Thyroid gland (tissue), 4 donors: ENCODE results near the gene FZD2. TPM values are rescaled to one million over a fixed set of nuclear protein-coding genes. Genes with fewer than 3 reads are reported as not detected.

Experiments used
- DNase-seq, 2 donors: peaks; one replicate each; pipeline ENCODE4 v3.0.0-alpha.2; 2019
- H3K27ac ChIP-seq, 3 donors: fragments of 200-600 bp; sonication (generic); 1 replicate in 2 of 3; 2 replicates in 1 of 3; pipeline ENCODE4 v1.5.1; 2016 to 2019; ENCODE audit warnings: mild to moderate bottlenecking in 1 of 3, moderate library complexity in 1 of 3
- H3K27me3 ChIP-seq: fragments of 200-600 bp; sonication (generic); one replicate; pipeline ENCODE4 v1.5.1; 2019
- H3K36me3 ChIP-seq, 2 donors: fragments of 200-600 bp; sonication (generic); one replicate each; pipeline ENCODE4 v1.5.1; 2016 to 2019
- H3K4me1 ChIP-seq, 2 donors: fragments of 200-600 bp; sonication (generic); one replicate each; pipeline ENCODE4 v1.5.1; 2017 to 2019
- H3K4me3 ChIP-seq, 3 donors: fragments of 200-600 bp; sonication (generic); replicated peaks in 1 of 3; 1 replicate in 2 of 3; 2 replicates in 1 of 3; pipeline ENCODE4 v1.5.1; 2016; ENCODE audit warnings: mild to moderate bottlenecking in 1 of 3
- H3K9me3 ChIP-seq: fragments of 200-600 bp; sonication (generic); one replicate; pipeline ENCODE4 v1.5.1; 2017
- CTCF ChIP-seq, 6 experiments: fragments of 200-600 bp in 3 of 6; fragments of 450-650 bp in 3 of 6; sonication (generic) in 3 of 6; IDR thresholded peaks; one replicate each; pipeline ENCODE4 v1.5.1; 2016 to 2019; ENCODE audit warnings: antibody characterized with exemption in 6 of 6, mild to moderate bottlenecking in 2 of 6, inconsistent platforms in 1 of 6, moderate library complexity in 1 of 6
- POLR2A ChIP-seq, 2 donors: fragments of 450-650 bp; IDR thresholded peaks; one replicate each; pipeline ENCODE4 v1.6.1; 2017; ENCODE audit warnings: antibody characterized with exemption in 2 of 2, mild to moderate bottlenecking in 2 of 2, moderate library complexity in 1 of 2
- WGBS, 2 donors: methylation state at CpG; one replicate each; pipeline ENCODE4 v1.1.5; 2017; 5-methylcytosine and 5-hydroxymethylcytosine counted together
- intact Hi-C: fragments of 100-400 bp; cut with DNase I; formaldehyde crosslinking; loops from one replicate; pipeline ENCODE4 v1.15.1; 2023
- total RNA-seq, 4 donors: library from RNA; depleted of rRNA; stranded (reverse); fragments of >200 nt; gene quantifications; one replicate each; pipeline ENCODE4 v1.2.3, GENCODE V29; 2016

FZD2 gene
- total RNA-seq, 4 donors from 2014 or later, result 1.8 to 7.1 (median 4.5) TPM

DNA sequence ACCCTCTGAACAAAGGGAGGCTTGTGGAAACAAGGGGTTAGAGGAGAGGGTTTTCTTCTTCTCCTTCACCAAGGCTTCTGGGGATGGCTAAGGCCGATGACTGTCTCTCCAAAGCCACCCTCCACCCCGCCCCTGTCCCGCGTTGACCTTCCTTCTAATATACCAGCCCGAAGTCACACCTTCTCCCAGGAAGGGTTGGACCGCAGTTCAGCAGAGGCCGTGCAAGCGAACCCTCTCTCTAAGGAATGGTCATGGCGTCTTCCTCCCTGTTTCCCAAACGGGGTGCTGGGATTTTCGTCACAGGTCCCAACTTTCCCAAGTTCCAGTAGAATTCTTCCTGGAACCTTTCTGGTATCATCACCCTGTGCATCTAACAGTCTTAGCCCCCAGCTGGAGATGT is 49.4 kb downstream of the FZD2 start:
- 95 to 96% methylated on average over 11 of the region's 11 CpGs for whole genome bisulfite sequencing, 2 donors
- intact Hi-C loops, result no loop called here

DNA sequence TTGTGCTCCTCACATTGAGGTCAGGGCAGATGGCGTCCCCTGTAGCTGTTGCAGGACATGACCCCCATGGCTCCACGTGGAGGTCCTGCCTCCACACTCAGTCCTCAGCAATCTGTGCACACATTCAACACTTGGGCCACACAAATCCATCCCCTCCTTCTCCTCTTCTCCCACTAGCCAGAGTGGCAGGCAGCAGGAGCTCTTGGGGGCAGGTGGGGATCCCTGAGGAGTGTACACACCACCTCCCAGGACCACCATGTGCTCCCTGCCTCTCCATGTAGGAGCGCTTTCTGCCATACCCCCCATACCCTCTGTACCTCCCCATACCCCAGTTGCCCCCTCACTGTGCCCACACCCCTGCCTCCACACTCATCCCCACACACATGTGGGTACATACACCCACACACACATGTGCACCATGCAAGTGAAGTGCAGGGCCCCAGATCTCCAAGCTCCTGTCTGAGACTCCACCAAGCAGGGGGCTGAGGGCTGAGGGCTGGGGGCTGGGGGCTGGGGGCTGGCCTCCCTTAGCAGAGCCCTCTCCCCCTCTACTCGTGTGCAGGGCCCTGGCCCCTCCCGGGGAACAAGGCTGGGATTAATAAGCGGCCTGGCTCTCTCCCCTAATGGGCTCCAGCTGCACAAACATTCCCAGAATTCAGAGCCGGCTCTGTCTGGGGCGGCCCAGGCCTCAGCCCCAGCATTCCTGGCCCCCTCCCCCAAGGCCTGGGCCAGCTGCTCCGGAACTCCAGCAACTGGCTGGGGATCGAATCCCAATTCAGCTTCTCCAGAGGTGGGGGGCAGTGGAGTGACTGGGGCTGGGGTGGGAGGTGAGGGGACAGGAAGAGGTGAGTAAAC is 50.8 kb downstream of the FZD2 start:
- 53 to 75% methylated on average over 8 of the region's 10 CpGs for WGBS, 2 donors
- Histone ChIP-seq H3K4me1 (no peaks in the 10 kb centered on the region), H3K27me3 (no peaks in the 10 kb centered on the region), H3K9me3 (no peaks in the 10 kb centered on the region), H3K36me3 (no peaks in the 10 kb centered on the region), H3K4me3 (no peak overlapping the region), H3K27ac (no peak overlapping the region)
- TF ChIP-seq POLR2A (IDR thresholded peaks at IDR 0.05) (no peak), CTCF (IDR thresholded peaks at IDR 0.05) (no peak)
- intact Hi-C loops, result no loop called here
- no peak for DNase-seq

More for the DNA sequence above, 49.4 kb downstream of the FZD2 start:
- Histone ChIP-seq H3K27ac (no peak overlapping the region), H3K9me3 (no peaks in the 10 kb centered on the region), H3K4me1 (no peaks in the 10 kb centered on the region), H3K36me3 (no peaks in the 10 kb centered on the region), H3K4me3 (no peak overlapping the region), H3K27me3 (no peaks in the 10 kb centered on the region)
- no peak for DNase-seq
- TF ChIP-seq POLR2A (IDR thresholded peaks at IDR 0.05), result no peak

DNA sequence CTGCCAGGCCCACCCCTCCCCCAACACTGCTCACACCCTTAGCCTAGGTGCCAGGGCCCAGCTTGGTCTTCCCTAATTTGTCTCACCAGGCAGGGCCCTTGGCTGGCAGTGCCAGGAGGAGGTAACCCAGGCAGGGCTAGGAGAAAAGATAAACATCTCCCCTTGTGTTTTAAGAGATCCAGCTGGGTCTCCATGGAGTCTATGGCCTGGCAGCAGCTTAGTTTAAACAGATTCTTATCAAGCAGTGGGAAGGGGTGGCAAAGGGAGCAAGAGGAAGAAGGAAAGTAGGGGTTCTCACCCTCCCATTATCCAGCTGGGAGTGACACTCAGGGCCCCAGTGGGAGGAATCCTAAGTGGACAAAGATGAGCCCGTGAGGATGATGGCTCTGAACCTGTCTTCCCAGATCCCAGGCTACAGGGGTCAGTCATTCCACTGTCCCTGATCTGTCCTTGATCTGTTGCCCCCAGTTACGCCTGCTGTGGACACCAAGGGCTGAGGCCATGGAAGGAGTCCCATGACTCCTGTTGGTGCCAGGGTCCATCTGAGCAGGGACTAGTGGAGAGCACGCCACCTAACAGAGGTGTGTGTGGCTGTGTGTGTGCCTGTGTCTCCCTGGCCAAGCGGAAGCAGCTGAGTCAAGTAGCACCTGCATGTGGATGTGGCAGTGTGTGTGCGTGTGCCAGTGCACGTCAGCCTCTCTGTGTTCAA is 51.6 kb downstream of the FZD2 start:
- Histone ChIP-seq H3K4me1 (no peaks in the 10 kb centered on the region), H3K9me3 (no peaks in the 10 kb centered on the region), H3K27ac (no peak overlapping the region), H3K4me3 (no peak overlapping the region), H3K27me3 (no peaks in the 10 kb centered on the region), H3K36me3 (no peaks in the 10 kb centered on the region)
- WGBS, 2 donors, result 88 to 96% methylated on average over 5 to 6 of the region's 6 CpGs
- intact Hi-C loops, result no loop called here
- no peak for DNase-seq
- TF ChIP-seq CTCF (IDR thresholded peaks at IDR 0.05), result no peak
- no peak for TF ChIP-seq POLR2A (IDR thresholded peaks at IDR 0.05)

- H3K4me1 ChIP-seq, result no peaks in the 10 kb centered on the region
- no peak overlapping the region for H3K27ac ChIP-seq
- TF ChIP-seq POLR2A (IDR thresholded peaks at IDR 0.05) (no peak), CTCF (IDR thresholded peaks at IDR 0.05) (no peak)
- WGBS, 2 donors, result 59 to 69% methylated on average over 4 of the region's 4 CpGs
- no peaks in the 10 kb centered on the region for H3K9me3 ChIP-seq
- no peaks in the 10 kb centered on the region for H3K36me3 ChIP-seq
- no peak for DNase-seq
- no peak overlapping the region for H3K4me3 ChIP-seq
- intact Hi-C loops, result no loop called here
- no peaks in the 10 kb centered on the region for H3K27me3 ChIP-seq
These were observed 53.0 kb downstream of the FZD2 start for GRCh38 chr17:44610331-44610730.

Other genes with a start within 250 kb of the FZD2 start
- gene RUNDC3A, start 248.9 kb upstream of the FZD2 start, total RNA-seq, result 1 to 10 TPM in 3 of 4 donors, under 1 TPM in 1; 0.89 to 4.1 (median 2.1) TPM
- gene SLC25A39, start 232.7 kb upstream of the FZD2 start, total RNA-seq, result 100 to 1,000 TPM in 2 of 4 donors, 10 to 100 TPM in 2; 82.5 to 201 (median 144) TPM
- 100 to 1,000 TPM; 259 to 292 (median 264) TPM for gene GRN, start 212.2 kb upstream of the FZD2 start, total RNA-seq
- 10 to 100 TPM in 2 of 4 donors, 1 to 10 TPM in 2; 7.1 to 15.0 (median 10.4) TPM for gene FAM171A2, start 193.6 kb upstream of the FZD2 start, total RNA-seq
- gene ITGA2B, start 167.8 kb upstream of the FZD2 start, total RNA-seq, result 1 to 10 TPM; 2.0 to 4.6 (median 3.3) TPM
- 100 to 1,000 TPM in 1 of 4 donors, 10 to 100 TPM in 3; 52.7 to 106 (median 57.7) TPM for gene GPATCH8, start 54.1 kb upstream of the FZD2 start, total RNA-seq
- gene MEIOC, start 99.0 kb downstream of the FZD2 start, total RNA-seq, result under 1 TPM in 2 of 4 donors, not detected in 2; 0.27 to 0.33 TPM
- 10 to 100 TPM; 15.7 to 21.0 (median 18.8) TPM for gene CCDC43, start 132.3 kb downstream of the FZD2 start, total RNA-seq
- gene DBF4B, start 151.2 kb downstream of the FZD2 start, total RNA-seq, result 1 to 10 TPM; 2.4 to 8.0 (median 5.1) TPM
- under 1 TPM in 3 of 4 donors, not detected in 1; 0.22 to 0.29 (median 0.27) TPM for gene ADAM11, start 201.5 kb downstream of the FZD2 start, total RNA-seq